ENCODE results near the gene MRPS2. TPM values are rescaled to one million over a fixed set of nuclear protein-coding genes. Genes with fewer than 3 reads are reported as not detected.
"Not testable (repeated sequence)": the region's sequence is repeated elsewhere in the genome, so short reads cannot be mapped to it uniquely, and the experiment has no call there.

MRPS2 gene
- total and polyA plus RNA-seq, 10 donors, result 19.2 to 40.6 (median 30.5) TPM

- Histone ChIP-seq H3K4me3 (no peak overlapping the region), H3K36me3 (no peaks in the 10 kb centered on the region), H3K27me3 (replicated peaks in 1 of 7) (peaks cover 0 to 40% (median 0%) of the 10 kb centered on the region in 7 donors), H3K4me1 (no peaks in the 10 kb centered on the region), H3K27ac (no peak overlapping the region), H3K9me3 (no peaks in the 10 kb centered on the region)
- intact Hi-C loops (cut with DNase I; ENCODE audit: low total_unique reads), result no loop called here
- no peak for DNase-seq
- 70 to 77% (median 74%) methylated on average over 5 of the region's 5 CpGs for WGBS, 5 donors
- TF ChIP-seq CTCF (IDR thresholded peaks at IDR 0.05 in 8 of 11, conservative IDR thresholded peaks at IDR 0.05 in 3 of 11), result no peak
- TF ChIP-seq POLR2A (IDR thresholded peaks at IDR 0.05), result no peak
- no peak for TF ChIP-seq POLR2AphosphoS5 (IDR thresholded peaks at IDR 0.05)
Observed at GRCh38 chr9:135530146-135530545, 29.7 kb downstream of the MRPS2 start.

GRCh38 chr9:135531096-135531495 is 30.6 kb downstream of the MRPS2 start:
- 88 to 97% (median 91%) methylated on average over 4 to 10 of the region's 10 CpGs for WGBS, 5 donors
- no peaks in the 10 kb centered on the region for H3K9me3 ChIP-seq
- peaks cover 0 to 36% (median 0%) of the 10 kb centered on the region in 7 donors for H3K27me3 ChIP-seq (replicated peaks in 1 of 7)
- no peak overlapping the region for H3K27ac ChIP-seq
- TF ChIP-seq POLR2AphosphoS5 (IDR thresholded peaks at IDR 0.05) (no peak), POLR2A (IDR thresholded peaks at IDR 0.05) (no peak), CTCF (IDR thresholded peaks at IDR 0.05 in 8 of 11, conservative IDR thresholded peaks at IDR 0.05 in 3 of 11) (no peak)
- intact Hi-C loops (cut with DNase I; ENCODE audit: low total_unique reads), result no loop called here
- no peaks in the 10 kb centered on the region for H3K4me1 ChIP-seq
- H3K36me3 ChIP-seq, result no peaks in the 10 kb centered on the region
- H3K4me3 ChIP-seq, result no peak overlapping the region
- peak; percentile 19 for DNase-seq

DNA sequence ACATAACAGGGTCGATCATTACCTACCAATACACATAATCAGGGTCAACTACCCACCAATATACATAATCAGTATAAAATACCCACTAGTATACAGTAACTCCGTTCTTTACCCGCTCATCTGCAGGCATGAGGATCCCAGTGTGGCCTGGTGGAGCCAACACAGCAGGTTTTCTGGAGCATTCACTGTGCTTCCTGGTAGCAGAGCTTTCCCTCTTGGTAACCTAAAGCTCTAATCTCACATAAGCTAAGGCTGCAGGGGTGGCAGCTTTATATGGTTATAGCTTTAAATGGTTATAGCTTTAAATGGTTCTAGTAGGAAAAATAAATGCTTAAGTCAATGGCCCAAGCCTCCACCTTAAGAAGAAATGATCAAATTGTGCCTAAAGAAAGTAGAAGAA is 32.6 kb downstream of the MRPS2 start:
- intact Hi-C loops (cut with DNase I; ENCODE audit: low total_unique reads), result no loop called here
- H3K9me3 ChIP-seq, result no peaks in the 10 kb centered on the region
- H3K36me3 ChIP-seq, result no peaks in the 10 kb centered on the region
- no peak overlapping the region for H3K27ac ChIP-seq
- no peak for TF ChIP-seq POLR2AphosphoS5 (IDR thresholded peaks at IDR 0.05)
- no peak for TF ChIP-seq CTCF (IDR thresholded peaks at IDR 0.05 in 8 of 11, conservative IDR thresholded peaks at IDR 0.05 in 3 of 11)
- TF ChIP-seq POLR2A (IDR thresholded peaks at IDR 0.05), result no peak
- H3K4me3 ChIP-seq, result no peak overlapping the region
- peaks cover 0 to 27% (median 0%) of the 10 kb centered on the region in 7 donors for H3K27me3 ChIP-seq (replicated peaks in 1 of 7)
- no peaks in the 10 kb centered on the region for H3K4me1 ChIP-seq
- DNase-seq, result no peak
- WGBS, 5 donors, result 86 to 100% (median 92%) methylated on average over 3 of the region's 3 CpGs

- no peak overlapping the region for H3K27ac ChIP-seq
- intact Hi-C loops (cut with DNase I; ENCODE audit: low total_unique reads), result no loop called here
- H3K27me3 ChIP-seq (replicated peaks in 1 of 7), result peaks cover 0 to 30% (median 0%) of the 10 kb centered on the region in 7 donors
- no peak overlapping the region for H3K4me3 ChIP-seq
- 88 to 92% (median 90%) methylated on average over 12 of the region's 12 CpGs for WGBS, 5 donors
- H3K36me3 ChIP-seq, result no peaks in the 10 kb centered on the region
- TF ChIP-seq POLR2AphosphoS5 (IDR thresholded peaks at IDR 0.05), result no peak
- TF ChIP-seq POLR2A (IDR thresholded peaks at IDR 0.05), result no peak
- no peak for TF ChIP-seq CTCF (IDR thresholded peaks at IDR 0.05 in 8 of 11, conservative IDR thresholded peaks at IDR 0.05 in 3 of 11)
- H3K4me1 ChIP-seq, result no peaks in the 10 kb centered on the region
- no peaks in the 10 kb centered on the region for H3K9me3 ChIP-seq
- DNase-seq, result peak; percentile 41
Observed at GRCh38 chr9:135533674-135534073, 33.2 kb downstream of the MRPS2 start.

DNA sequence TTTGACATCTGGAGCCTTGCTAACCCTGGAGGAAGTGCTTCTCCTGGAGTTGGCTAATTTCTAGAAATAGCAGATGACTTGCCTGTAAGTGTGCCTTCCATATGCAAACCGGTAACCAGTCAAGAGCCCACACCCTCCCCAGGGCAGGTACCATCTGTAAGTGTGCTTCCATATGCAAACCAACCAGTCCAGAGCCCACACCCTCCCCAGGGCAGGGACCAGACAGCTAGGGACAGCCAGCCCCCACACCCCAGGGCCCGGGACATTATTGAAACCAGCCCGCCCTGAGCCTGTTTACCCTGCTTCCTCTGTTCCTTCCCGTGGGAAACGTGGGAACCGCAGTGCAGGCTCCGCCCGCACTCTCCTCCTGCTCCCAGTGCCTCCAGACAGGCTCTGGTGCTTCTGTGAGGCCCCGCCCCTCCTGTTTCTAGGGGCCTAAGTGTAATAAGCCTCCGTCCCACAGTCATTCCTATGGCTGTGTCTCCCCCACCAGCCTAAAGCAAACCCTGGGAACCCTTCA is 33.8 kb downstream of the MRPS2 start:
- WGBS, 5 donors, result 29 to 38% (median 32%) methylated on average over 5 to 10 of the region's 10 CpGs
- not testable (repeated sequence) for H3K27ac ChIP-seq

GRCh38 chr9:135534826-135535225 is 34.3 kb downstream of the MRPS2 start:
- WGBS, 5 donors, result 81 to 89% (median 84%) methylated on average over 4 of the region's 4 CpGs
- H3K4me3 ChIP-seq; intact Hi-C loops (cut with DNase I; ENCODE audit: low total_unique reads); H3K27ac ChIP-seq; H3K36me3 ChIP-seq; H3K9me3 ChIP-seq; H3K4me1 ChIP-seq: not testable (repeated sequence)
- peak; percentile 55 for DNase-seq
- peaks cover 0 to 42% (median 0%) of the 10 kb centered on the region in 7 donors for H3K27me3 ChIP-seq (replicated peaks in 1 of 7)

More for the DNA sequence above, 33.8 kb downstream of the MRPS2 start:
- H3K36me3 ChIP-seq; H3K4me1 ChIP-seq; intact Hi-C loops (cut with DNase I; ENCODE audit: low total_unique reads); H3K9me3 ChIP-seq; H3K4me3 ChIP-seq: not testable (repeated sequence)
- peak; percentile 45 for DNase-seq
- H3K27me3 ChIP-seq (replicated peaks in 1 of 7), result peaks cover 0 to 36% (median 0%) of the 10 kb centered on the region in 7 donors

GRCh38 chr9:135535631-135536030 is 35.1 kb downstream of the MRPS2 start:
- DNase-seq, result peak; percentile 29
- peaks cover 0 to 50% (median 0%) of the 10 kb centered on the region in 7 donors for H3K27me3 ChIP-seq (replicated peaks in 1 of 7)
- H3K9me3 ChIP-seq; H3K36me3 ChIP-seq; H3K27ac ChIP-seq; H3K4me1 ChIP-seq; H3K4me3 ChIP-seq; intact Hi-C loops (cut with DNase I; ENCODE audit: low total_unique reads): not testable (repeated sequence)
- 63 to 90% (median 84%) methylated on average over 2 to 13 of the region's 13 CpGs for WGBS, 5 donors

All from spleen (tissue), 11 donors.